ENCODE data around the gene ZGLP1. TPM values are rescaled to one million over a fixed set of nuclear protein-coding genes. Genes with fewer than 3 reads are reported as not detected.
A peak's percentile ranks its signal among the peaks of the same experiment; 100 is the strongest.

The ZGLP1 gene
- total and polyA plus RNA-seq, 2 of the 13 experiments (the other 11 are each of a cell fraction or from before 2014, with no cell fraction given), result 2.4 to 3.0 TPM

DNA sequence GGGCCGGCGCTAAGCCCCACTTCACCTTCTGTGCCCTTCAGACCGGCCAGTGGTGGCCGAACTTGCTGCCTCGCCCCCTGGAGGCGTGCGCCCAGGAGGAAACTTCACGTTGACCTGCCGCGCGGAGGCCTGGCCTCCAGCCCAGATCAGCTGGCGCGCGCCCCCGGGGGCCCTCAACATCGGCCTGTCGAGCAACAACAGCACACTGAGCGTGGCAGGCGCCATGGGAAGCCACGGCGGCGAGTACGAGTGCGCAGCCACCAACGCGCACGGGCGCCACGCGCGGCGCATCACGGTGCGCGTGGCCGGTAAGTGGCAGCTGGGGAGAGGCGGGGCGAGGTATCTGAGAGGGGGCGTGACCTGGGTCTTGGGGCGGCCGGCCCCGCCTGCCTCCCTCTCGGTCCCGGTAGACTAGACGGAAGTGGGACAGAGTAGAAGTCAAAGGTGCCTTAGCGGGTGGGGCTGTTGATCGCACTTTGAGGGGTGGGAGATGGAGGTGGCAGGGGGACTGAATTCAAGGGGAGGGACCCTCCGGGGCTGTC lies 14.2 kb downstream of the ZGLP1 start:
- in situ Hi-C loops (cut with HindIII; ENCODE audit: extremely low pct_ligation_motif_present, low pct_unique_long_range_greater_than_20kb), result no loop called here
- Histone ChIP-seq H3K9ac (ENCODE audit: insufficient read depth, low read depth, low read length) (no peak overlapping the region), H3K36me3 (replicated peaks in 1 of 2; ENCODE audit: control insufficient read depth in 1 of 2, insufficient read depth in 2 of 2, low read length in 2 of 2) (no peaks in the 10 kb centered on the region), H3K27ac (ENCODE audit: extremely low read length, insufficient read depth, low read length) (no peak overlapping the region), H3K27me3 (ENCODE audit: control insufficient read depth in 1 of 2, insufficient read depth in 2 of 2, low read length in 2 of 2) (peaks cover 0 to 18% of the 10 kb centered on the region in 2 experiments; a peak in 3 of 5 replicates), H3K4me3 (replicated peaks in 1 of 3; ENCODE audit: insufficient read depth in 1 of 3, low read depth in 2 of 3, low read length in 3 of 3) (peak overlapping the region in 2 of 3 experiments; percentile 49 to 61; a peak in 5 of 6 replicates), H3K79me2 (ENCODE audit: insufficient read depth, low read length) (no peaks in the 10 kb centered on the region), H3K9me3 (ENCODE audit: low read length) (no peaks in the 10 kb centered on the region), H3K4me2 (ENCODE audit: low read depth, low read length) (peak overlapping the region; percentile 74), H2AFZ (ENCODE audit: low read length) (no peak overlapping the region), H3K4me1 (ENCODE audit: insufficient read depth, low read length) (peaks cover 49% of the 10 kb centered on the region), H4K20me1 (ENCODE audit: insufficient read depth, low read length) (no peaks in the 10 kb centered on the region)
- WGBS (ENCODE audit: low lambda C conversion rate), result 55% methylated on average over 28 of the region's 48 CpGs
- no peak for DNase-seq (ENCODE audit: low spot score)
- ChIA-PET POLR2A (no interaction called here), CTCF (ENCODE audit: low intra/inter-chr PET ratio, low total read pairs) (no interaction called here)
- intact Hi-C loops (cut with micrococcal nuclease; ENCODE audit: unreplicated experiment), result no loop called here
- BruUV-seq (replicated peaks), result no TSS peak
- no peak for FAIRE-seq
- peak; percentile 7; the same call in 2 of the 3 replicates for ATAC-seq
- TF ChIP-seq, protein P1, sequence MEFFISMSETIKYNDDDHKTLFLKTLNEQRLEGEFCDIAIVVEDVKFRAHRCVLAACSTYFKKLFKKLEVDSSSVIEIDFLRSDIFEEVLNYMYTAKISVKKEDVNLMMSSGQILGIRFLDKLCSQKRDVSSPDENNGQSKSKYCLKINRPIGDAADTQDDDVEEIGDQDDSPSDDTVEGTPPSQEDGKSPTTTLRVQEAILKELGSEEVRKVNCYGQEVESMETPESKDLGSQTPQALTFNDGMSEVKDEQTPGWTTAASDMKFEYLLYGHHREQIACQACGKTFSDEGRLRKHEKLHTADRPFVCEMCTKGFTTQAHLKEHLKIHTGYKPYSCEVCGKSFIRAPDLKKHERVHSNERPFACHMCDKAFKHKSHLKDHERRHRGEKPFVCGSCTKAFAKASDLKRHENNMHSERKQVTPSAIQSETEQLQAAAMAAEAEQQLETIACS (CRISPR knock-in tag; IDR thresholded peaks at IDR 0.05), result peak; percentile 65; the same call in 1 of the 2 replicates
- TF ChIP-seq, protein P2, sequence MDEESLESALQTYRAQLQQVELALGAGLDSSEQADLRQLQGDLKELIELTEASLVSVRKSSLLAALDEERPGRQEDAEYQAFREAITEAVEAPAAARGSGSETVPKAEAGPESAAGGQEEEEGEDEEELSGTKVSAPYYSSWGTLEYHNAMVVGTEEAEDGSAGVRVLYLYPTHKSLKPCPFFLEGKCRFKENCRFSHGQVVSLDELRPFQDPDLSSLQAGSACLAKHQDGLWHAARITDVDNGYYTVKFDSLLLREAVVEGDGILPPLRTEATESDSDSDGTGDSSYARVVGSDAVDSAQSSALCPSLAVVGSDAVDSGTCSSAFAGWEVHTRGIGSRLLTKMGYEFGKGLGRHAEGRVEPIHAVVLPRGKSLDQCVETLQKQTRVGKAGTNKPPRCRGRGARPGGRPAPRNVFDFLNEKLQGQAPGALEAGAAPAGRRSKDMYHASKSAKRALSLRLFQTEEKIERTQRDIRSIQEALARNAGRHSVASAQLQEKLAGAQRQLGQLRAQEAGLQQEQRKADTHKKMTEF (CRISPR knock-in tag; IDR thresholded peaks at IDR 0.05), result 0 out of 2 replicates have a peak, but pooled peaks have one; percentile 24
- TF ChIP-seq NFE2L2 (IDR thresholded peaks at IDR 0.05; ENCODE audit: low read length), result no peak
- no peak for TF ChIP-seq ZFP36L2 (CRISPR knock-in tag; IDR thresholded peaks at IDR 0.05)
- TF ChIP-seq RCOR2 (CRISPR knock-in tag; IDR thresholded peaks at IDR 0.05), result no peak
- TF ChIP-seq HDAC1 (CRISPR knock-in tag; IDR thresholded peaks at IDR 0.05), result peak; percentile 83
- TF ChIP-seq ZSCAN20 (CRISPR knock-in tag; IDR thresholded peaks at IDR 0.05; ENCODE audit: borderline replicate concordance), result no peak
- TF ChIP-seq HNRNPH1 (optimal IDR thresholded peaks at IDR 0.05; ENCODE audit: low read depth, low read length), result no peak
- TF ChIP-seq, protein P3, sequence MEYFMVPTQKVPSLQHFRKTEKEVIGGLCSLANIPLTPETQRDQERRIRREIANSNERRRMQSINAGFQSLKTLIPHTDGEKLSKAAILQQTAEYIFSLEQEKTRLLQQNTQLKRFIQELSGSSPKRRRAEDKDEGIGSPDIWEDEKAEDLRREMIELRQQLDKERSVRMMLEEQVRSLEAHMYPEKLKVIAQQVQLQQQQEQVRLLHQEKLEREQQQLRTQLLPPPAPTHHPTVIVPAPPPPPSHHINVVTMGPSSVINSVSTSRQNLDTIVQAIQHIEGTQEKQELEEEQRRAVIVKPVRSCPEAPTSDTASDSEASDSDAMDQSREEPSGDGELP (IDR thresholded peaks at IDR 0.05; ENCODE audit: borderline replicate concordance, low read depth), result peak; percentile 92
- 0 out of 2 replicates have a peak, but pooled peaks have one; percentile 16 for TF ChIP-seq SRY (CRISPR knock-in tag; IDR thresholded peaks at IDR 0.05)
- TF ChIP-seq ZFX (CRISPR knock-in tag; IDR thresholded peaks at IDR 0.05; ENCODE audit: low read depth), result peak; percentile 45; the same call in 1 of the 2 replicates
- TF ChIP-seq, protein P4, sequence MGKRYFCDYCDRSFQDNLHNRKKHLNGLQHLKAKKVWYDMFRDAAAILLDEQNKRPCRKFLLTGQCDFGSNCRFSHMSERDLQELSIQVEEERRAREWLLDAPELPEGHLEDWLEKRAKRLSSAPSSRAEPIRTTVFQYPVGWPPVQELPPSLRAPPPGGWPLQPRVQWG (CRISPR knock-in tag; IDR thresholded peaks at IDR 0.05; ENCODE audit: borderline replicate concordance, low read depth), result no peak
- TF ChIP-seq ZFY (CRISPR knock-in tag; IDR thresholded peaks at IDR 0.05), result peak; percentile 48; the same call in 1 of the 2 replicates
- TF ChIP-seq, protein P5, sequence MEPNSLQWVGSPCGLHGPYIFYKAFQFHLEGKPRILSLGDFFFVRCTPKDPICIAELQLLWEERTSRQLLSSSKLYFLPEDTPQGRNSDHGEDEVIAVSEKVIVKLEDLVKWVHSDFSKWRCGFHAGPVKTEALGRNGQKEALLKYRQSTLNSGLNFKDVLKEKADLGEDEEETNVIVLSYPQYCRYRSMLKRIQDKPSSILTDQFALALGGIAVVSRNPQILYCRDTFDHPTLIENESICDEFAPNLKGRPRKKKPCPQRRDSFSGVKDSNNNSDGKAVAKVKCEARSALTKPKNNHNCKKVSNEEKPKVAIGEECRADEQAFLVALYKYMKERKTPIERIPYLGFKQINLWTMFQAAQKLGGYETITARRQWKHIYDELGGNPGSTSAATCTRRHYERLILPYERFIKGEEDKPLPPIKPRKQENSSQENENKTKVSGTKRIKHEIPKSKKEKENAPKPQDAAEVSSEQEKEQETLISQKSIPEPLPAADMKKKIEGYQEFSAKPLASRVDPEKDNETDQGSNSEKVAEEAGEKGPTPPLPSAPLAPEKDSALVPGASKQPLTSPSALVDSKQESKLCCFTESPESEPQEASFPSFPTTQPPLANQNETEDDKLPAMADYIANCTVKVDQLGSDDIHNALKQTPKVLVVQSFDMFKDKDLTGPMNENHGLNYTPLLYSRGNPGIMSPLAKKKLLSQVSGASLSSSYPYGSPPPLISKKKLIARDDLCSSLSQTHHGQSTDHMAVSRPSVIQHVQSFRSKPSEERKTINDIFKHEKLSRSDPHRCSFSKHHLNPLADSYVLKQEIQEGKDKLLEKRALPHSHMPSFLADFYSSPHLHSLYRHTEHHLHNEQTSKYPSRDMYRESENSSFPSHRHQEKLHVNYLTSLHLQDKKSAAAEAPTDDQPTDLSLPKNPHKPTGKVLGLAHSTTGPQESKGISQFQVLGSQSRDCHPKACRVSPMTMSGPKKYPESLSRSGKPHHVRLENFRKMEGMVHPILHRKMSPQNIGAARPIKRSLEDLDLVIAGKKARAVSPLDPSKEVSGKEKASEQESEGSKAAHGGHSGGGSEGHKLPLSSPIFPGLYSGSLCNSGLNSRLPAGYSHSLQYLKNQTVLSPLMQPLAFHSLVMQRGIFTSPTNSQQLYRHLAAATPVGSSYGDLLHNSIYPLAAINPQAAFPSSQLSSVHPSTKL (CRISPR knock-in tag; IDR thresholded peaks at IDR 0.05), result 0 out of 2 replicates have a peak, but pooled peaks have one; percentile 24
- peak; percentile 76 for TF ChIP-seq ZNF777 (CRISPR knock-in tag; IDR thresholded peaks at IDR 0.05)

All from HepG2 (cell line).